Midbrain (tissue), 1 donor: Measurements from ENCODE around the gene APPBP2.
A peak's percentile ranks its signal among the peaks of the same experiment; 100 is the strongest.
"Not testable (repeated sequence)": the region's sequence is repeated elsewhere in the genome, so short reads cannot be mapped to it uniquely, and the experiment has no call there.

Experiments used
- DNase-seq: peaks from one replicate; lab custom pipeline; 2025; lab: John Stamatoyannopoulos, UW

The APPBP2 gene

DNA sequence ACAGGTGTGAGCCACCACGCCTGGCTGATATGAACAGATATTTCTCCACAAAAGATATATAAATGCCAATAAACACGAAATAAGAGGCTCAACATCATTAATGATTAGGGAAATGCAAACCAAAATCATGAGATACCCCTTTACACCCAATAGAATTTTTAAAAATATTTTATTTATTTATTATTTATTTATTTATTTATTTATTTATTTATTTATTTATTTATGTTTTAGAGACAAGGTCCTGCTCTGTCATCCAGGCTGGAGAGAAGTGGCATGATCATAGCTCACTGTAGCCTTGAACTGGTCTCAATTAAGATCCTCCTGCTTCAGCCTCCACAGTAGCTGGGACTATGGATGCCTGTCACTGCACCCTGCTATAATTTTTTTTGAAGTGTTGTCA lies 30.8 kb downstream of the APPBP2 start:
- DNase-seq, result no peak

- no peak for DNase-seq
Observed at GRCh38 chr17:60493847-60494321, 32.2 kb downstream of the APPBP2 start.

DNA sequence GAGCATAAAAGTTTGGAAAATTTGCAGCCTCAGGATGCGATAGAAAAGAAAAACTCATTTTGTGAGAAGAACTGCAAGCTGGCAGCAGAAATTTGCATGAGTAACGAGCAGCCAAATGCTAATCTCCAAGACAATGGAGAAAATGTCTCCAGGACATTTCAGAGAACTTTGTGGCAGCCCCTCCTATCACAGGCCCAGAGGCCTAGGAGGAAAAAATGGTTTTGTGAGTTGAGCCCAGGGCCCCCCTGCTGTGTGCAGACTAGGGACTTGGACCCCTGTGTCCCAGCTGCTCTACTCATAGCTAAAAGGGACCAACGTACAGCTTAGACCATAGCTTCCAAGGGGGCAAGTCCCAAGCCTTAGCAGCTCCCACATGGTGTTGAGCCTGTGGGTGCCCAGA lies 34.3 kb downstream of the APPBP2 start:
- no peak for DNase-seq

- DNase-seq, result not testable (repeated sequence)
Observed at GRCh38 chr17:60490594-60490993, 35.4 kb downstream of the APPBP2 start.

DNA sequence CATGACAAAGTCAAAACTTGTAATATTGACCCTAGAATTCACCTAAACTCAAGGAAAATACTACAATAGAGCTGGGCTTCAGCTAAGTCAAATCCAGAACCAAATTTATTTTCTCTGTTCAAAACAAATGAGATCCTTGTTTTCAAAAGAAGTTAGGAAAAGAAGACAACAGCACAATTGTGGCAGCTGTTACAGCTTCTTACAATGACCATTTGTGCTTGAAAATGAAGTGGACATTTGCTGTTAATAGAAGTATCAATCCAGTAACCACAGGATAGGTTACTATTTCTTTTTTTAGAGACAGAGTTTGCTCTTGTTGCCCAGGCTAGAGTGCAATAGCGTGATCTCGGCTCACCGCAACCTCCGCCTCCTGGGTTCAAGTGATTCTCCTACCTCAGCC lies 44.4 kb downstream of the APPBP2 start:
- DNase-seq, result peak; percentile 76

DNA sequence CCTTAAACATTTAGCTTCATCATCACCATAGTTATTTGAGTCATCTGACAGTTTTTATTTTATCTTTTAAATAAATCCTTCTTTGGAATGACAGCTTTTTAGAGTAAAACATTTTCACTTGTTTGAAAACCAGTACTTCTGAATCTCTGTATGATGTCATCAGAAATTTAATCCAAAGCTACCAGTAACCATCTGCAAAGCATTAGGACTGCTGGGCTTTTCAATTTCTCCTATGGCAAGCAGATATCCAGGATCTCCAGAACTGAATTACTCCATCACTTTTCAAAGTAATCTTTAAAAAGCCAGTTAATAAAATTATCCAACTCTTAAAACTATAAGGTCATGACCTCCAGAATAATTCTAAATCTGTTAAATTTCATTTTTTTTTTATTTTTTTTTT lies 52.3 kb downstream of the APPBP2 start:
- DNase-seq, result no peak

DNA sequence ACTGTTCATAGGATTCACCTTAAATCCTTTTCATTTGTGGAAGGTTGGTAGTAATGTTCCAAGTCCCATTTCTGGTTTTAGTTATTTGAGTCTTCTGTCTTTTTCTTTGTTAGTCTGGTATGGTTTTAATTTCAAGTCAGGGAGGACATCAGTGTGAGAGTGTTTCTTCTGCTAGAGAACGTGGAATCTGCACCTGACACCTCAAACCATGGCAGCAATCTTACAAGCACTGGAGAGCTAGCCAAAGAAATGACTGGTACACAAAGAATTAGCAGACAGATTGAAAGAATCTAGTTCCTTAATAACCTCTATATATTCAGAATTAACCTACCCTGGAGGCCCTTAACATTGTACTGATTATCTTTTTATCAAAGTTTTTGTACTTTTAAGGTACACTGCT lies 53.6 kb downstream of the APPBP2 start:
- no peak for DNase-seq

GRCh38 chr17:60471451-60471850 lies 54.6 kb downstream of the APPBP2 start:
- no peak for DNase-seq

DNA sequence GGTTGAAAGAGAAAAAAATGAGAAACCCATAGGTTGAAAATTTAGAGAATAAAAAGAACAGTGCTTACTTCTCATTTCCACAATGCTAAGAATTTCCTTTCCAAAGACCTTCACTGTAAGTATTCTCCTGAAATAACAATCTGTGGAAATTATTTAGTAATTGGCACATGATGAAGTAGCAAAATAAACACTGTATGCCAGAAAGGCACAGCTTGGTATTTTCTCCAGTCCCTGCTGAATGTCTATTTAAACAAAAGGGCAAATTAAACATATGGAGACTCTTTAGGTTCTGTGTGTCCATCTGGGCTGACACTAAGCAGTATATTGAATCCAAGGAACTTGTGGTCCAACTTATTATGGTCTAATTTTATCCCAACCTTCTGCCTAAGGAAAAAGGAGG lies 57.7 kb downstream of the APPBP2 start:
- DNase-seq, result no peak

GRCh38 chr17:60464343-60464742 lies 61.7 kb downstream of the APPBP2 start:
- DNase-seq, result no peak

DNA sequence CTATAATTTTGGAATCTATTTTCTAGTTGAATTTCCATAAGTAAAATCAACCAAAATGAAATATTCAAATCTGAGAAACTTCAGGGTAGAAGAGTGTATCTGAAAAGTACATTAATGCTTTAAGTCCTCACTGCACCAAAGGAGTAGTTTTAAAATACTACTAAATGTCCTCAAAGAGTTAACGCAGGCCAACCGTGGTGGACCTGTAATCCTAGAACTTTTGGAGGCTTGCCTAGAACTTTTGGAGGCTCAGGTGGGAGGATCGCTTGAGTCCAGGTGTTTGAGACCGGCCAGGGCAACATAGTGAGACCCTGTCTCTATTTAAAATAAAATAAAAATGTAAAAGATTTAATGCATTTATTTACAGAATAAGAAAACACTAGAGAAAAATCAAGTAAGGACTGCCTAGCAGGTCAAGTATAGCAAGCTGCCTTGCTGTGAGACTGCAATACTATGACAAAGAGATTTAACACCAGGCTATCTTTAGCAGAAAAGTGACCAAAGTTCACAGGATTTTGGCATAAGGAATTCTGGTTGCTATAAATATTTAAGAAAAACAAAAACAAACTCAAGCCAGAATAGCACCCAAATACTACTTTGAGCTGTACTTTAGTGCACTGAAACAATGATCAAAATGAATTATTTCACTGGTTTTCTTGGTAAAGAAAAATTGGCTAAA lies 62.7 kb downstream of the APPBP2 start:
- no peak for DNase-seq

DNA sequence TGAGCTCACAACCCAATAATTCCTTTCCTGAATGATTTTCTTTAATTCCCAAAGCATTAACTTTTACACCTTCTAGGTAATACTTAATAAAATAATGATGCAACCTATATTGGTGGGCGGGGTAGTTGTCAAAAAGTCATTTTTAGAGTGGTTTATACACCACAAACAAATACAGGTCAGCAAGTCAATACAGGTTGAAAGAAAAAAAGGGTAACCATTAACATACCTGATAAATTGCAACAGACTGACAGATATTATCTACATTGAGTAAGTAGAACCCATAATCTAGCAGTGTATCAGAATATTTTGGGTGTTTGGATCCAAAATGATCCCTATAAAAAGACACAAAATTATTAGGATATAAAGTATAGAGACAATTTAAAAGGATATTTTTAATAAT lies 64.5 kb downstream of the APPBP2 start:
- no peak for DNase-seq

- DNase-seq, result no peak
Observed at GRCh38 chr17:60457148-60457547, 68.9 kb downstream of the APPBP2 start.

GRCh38 chr17:60455378-60455777 lies 70.7 kb downstream of the APPBP2 start:
- no peak for DNase-seq

GRCh38 chr17:60451965-60452364 lies 74.1 kb downstream of the APPBP2 start:
- no peak for DNase-seq

DNA sequence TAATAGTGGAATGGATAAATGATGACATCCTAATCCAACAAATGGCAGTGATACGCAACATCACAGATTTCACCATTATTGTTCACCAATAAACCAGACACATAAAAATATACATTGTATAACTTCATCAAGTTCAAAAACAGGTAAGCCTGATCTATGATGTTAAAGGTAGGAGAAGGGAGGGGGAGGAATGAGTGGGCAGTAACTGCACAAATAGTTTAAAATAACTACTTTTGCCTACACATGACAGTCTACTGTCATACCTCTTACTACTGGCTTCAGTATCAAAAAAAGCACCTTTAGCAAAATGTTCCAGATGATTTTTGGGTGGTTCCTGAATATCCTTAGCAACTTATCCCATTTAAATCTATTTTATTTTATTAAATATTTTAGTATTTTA lies 75.0 kb downstream of the APPBP2 start:
- DNase-seq, result no peak

- no peak for DNase-seq
Observed at GRCh38 chr17:60447375-60447774, 78.7 kb downstream of the APPBP2 start.

DNA sequence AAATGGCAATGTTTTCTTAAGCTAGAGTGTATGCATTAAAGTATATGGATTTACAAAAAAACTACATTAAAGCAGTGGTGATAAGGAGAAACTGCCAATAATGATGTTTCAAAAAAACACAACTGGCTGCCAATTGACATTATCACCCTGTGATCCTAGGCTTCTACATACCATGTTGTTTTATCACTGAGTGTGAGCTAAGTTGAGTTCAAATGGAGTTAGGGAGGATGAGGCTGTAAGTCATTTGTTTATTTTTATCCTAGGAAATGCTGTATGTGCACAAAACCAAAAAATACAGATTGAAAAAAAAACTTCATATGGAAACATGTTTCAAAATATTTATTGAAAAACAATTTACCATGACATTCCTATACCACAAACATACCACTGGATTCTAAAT lies 80.9 kb downstream of the APPBP2 start:
- DNase-seq, result no peak

GRCh38 chr17:60443713-60444112 lies 82.3 kb downstream of the APPBP2 start:
- DNase-seq, result peak; percentile 41

DNA sequence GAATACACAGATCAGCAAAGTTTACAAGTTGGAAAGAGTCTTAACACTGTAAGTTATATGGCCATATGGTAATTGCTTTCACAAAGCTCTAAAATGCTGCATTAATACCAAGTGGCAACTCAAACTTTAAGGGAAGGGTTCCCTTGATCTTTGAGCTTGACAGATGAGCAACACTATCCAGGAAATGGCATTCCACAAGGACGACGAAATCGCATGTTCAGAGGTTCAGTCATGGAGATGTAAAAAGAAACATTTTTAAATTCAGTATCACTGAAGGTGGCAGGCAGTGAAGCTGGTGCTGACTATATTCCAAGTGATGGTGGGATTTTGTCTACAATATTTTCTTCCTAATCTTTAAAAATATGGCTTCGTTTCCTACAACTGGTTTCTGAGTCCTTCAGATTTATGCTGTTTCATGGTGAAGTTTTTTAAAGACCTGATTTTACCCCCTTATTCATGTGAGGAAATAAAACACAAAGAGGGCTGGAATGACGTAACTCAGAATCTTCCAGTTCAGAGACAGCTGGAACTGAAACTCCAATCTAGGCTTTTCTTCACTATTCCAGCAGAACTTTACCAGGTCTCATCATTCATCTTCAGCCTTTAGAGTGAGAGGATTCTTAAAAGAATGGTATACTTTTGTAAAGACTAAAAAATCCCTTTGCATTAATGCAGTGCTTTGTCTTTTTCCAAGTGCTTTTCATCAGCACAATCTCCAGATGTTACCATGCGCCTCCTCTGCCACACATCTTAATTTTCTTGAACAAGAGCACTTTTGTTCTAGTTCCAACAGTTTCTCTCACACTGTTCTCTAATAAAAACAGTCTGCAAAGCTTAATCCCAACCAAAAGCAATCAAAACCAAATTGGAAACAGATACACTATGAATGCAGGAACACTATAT lies 83.5 kb downstream of the APPBP2 start:
- peak; percentile 57 for DNase-seq

- no peak for DNase-seq
Observed at GRCh38 chr17:60439501-60439900, 86.5 kb downstream of the APPBP2 start.

DNA sequence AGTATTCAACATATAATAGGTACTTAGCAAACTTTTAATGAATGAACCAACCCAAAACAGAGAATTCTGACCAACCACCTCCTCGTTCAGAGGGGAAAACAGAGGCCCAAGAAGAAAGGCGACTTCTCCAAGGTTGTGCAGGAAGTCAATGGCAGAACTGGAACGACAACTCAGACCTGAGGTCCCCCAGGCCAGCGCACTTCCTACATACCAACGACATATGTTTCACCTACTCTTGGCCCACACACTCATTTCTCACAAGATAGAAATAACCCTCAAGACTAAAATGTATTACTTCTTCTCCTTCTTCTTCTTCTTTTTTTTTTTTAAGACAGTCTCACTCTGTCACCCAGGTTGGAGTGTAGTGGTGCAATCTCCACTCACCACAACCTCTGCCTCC lies 89.4 kb downstream of the APPBP2 start:
- DNase-seq, result no peak
